Activated naive CD8-positive, alpha-beta T cell treated with anti-CD3 and anti-CD28 coated beads, Interleukin-2, amount 10 ng/mL, durations not matched to agents 7 days and 5 days (primary cell): ENCODE results near the gene LBHD1. TPM values are rescaled to one million over a fixed set of nuclear protein-coding genes. Genes with fewer than 3 reads are reported as not detected.

Source experiments
- ATAC-seq: fragments of 150-1000 bp; cut with Tn5 transposase; one replicate; pipeline ENCODE4 v1.10.0; 2021; ENCODE audit warnings: low read depth, moderate library complexity
- POLR2A ChIA-PET: fragments of 350-600 bp; sonication (Branson Sonifier 250); formaldehyde crosslinking; loops from one replicate; lab custom pipeline; 2021; ENCODE audit warnings: antibody characterized with exemption; lab: Charles Lee
- DNase-seq: peaks from one replicate; pipeline ENCODE4 v3.0.0; 2021
- H3K27ac Mint-ChIP-seq: one replicate; pipeline ENCODE4 v1.8.0; 2022; ENCODE audit warnings: mild to moderate bottlenecking, mixed read lengths
- H3K27me3 Mint-ChIP-seq: one replicate; pipeline ENCODE4 v1.8.0; 2022; ENCODE audit warnings: mild to moderate bottlenecking, moderate library complexity, mixed read lengths
- H3K36me3 Mint-ChIP-seq: one replicate; pipeline ENCODE4 v1.8.0; 2021; ENCODE audit warnings: mild to moderate bottlenecking, mixed read lengths
- H3K4me1 Mint-ChIP-seq: one replicate; pipeline ENCODE4 v1.8.0; 2021; ENCODE audit warnings: mixed read lengths
- H3K4me3 Mint-ChIP-seq: one replicate; pipeline ENCODE4 v1.8.0; 2022; ENCODE audit warnings: mild to moderate bottlenecking, moderate library complexity, mixed read lengths
- H3K9me3 Mint-ChIP-seq: one replicate; pipeline ENCODE4 v1.8.0; 2021; ENCODE audit warnings: mixed read lengths
- total RNA-seq, 2 experiments: library from RNA; stranded (reverse); gene quantifications; one replicate each; pipeline ENCODE4 v1.2.3, GENCODE V29; 2021

LBHD1 gene
- total RNA-seq, 2 experiments from 2014 or later, result 23.5 to 23.6 TPM

GRCh38 chr11:62648185-62648966 is 23.7 kb downstream of the LBHD1 start:
- ATAC-seq (no peak), DNase-seq (no peak)
- POLR2A ChIA-PET, result interaction anchor here (0.6 to 5.5 kb wide), 10 partner anchors 11 to 193 kb away, joined by 3 to 40 read pairs (median 4); partner anchors contain the start of genes B3GAT3, C11orf98, CSKMT and HNRNPUL2
- H3K27ac Mint-ChIP-seq, result no peak overlapping the region
- H3K4me3 Mint-ChIP-seq, result no peak overlapping the region
- H3K9me3 Mint-ChIP-seq, result no peaks in the 10 kb centered on the region
- H3K36me3 Mint-ChIP-seq, result peaks cover 8% of the 10 kb centered on the region
- H3K27me3 Mint-ChIP-seq, result no peaks in the 10 kb centered on the region
- H3K4me1 Mint-ChIP-seq, result peaks cover 26% of the 10 kb centered on the region

DNA sequence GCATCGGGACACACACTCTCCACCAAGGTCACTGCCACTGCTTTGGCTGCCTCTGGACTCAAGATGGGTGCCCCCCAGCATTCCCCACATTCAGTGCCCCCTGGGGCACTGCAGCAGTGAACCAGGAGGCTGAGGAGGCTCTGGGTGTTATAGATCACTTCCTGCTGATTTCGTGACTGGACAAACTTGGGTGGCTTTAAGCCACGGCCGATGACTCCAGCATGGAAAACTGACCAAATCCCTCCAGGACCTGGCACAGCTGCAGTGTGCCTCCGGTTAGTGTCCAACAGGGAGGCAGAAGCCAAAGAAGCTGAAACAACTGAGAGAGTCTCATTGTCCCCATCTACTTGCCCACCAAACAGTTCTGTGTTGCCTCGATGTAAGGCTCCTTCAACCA is 24.5 kb downstream of the LBHD1 start:
- DNase-seq (no peak), ATAC-seq (no peak)
- H3K27me3 Mint-ChIP-seq, result no peaks in the 10 kb centered on the region
- no peak overlapping the region for H3K4me3 Mint-ChIP-seq
- peaks cover 8% of the 10 kb centered on the region for H3K36me3 Mint-ChIP-seq
- no peaks in the 10 kb centered on the region for H3K9me3 Mint-ChIP-seq
- peaks cover 25% of the 10 kb centered on the region for H3K4me1 Mint-ChIP-seq
- POLR2A ChIA-PET, result interaction anchor here (0.9 to 5.5 kb wide), 8 partner anchors 10 to 194 kb away, joined by 3 to 40 read pairs (median 8); partner anchors contain the start of genes B3GAT3, C11orf98, CSKMT and HNRNPUL2
- no peak overlapping the region for H3K27ac Mint-ChIP-seq

- Mint-ChIP-seq H3K9me3 (no peaks in the 10 kb centered on the region), H3K27ac (peak overlapping the region; percentile 96), H3K27me3 (no peaks in the 10 kb centered on the region), H3K4me1 (peaks cover 24% of the 10 kb centered on the region), H3K4me3 (peak overlapping the region; percentile 99), H3K36me3 (peaks cover 8% of the 10 kb centered on the region)
- ATAC-seq, result no peak
- POLR2A ChIA-PET, result interaction anchor here (0.6 to 7.3 kb wide), 17 partner anchors 10 to 194 kb away, joined by 3 to 76 read pairs (median 13); partner anchors contain the start of genes B3GAT3, C11orf98, CSKMT and EEF1G
- no peak for DNase-seq
Measured at GRCh38 chr11:62646825-62647608, 25.1 kb downstream of the LBHD1 start.

DNA sequence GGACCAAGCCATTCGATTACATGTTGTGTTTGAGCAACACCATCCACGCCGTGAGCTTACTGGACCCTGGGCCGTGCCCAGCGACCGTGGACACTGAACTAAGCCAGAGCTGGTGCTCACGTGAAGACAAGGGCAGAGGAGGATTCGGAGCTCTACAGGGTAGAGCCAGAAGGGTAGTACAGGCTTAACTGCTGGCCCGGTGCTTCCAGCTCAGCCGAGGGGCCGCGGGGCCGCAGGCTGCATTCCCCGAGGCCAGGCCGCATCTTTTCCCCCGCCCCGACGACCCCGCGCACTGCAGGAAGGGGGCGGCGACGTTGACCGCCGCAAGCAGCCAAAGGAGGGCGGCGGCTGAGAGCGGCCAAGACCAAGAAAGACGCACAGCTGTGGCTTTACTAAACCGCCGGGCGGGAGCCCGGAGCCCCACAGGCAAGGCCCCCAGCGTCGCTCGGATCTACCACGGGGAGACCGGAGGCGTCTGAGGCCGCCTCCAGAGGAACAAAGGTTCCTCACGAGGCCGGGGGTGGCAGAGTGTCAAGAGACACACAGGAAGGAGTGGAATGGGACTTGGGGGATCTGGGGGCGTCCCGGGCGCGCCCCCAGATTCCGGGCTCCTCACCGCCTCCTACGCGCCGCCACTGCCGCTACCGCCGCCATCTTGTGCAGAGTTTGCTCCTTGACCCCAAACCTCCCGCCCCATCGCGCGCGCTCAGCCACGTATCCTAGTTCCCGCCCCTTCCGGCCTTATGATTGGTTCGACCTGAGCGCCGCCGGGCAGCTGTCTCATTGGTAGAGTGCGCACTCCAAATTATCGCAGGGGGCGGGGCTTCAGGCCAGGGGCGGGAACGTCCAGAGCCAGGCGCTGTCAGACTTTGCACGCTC is 25.9 kb downstream of the LBHD1 start, which contains the start of gene GANAB:
Gene GANAB, minus strand, starts transcription at position 668 of the 879 bp plus-strand sequence. Its CDS starts 14 bp downstream, at position 654.
- Mint-ChIP-seq H3K9me3 (no peaks in the 10 kb centered on the region), H3K4me1 (peaks cover 24% of the 10 kb centered on the region), H3K27ac (peak within 1 kb of the TSS; percentile 96), H3K36me3 (peaks cover 8% of the 10 kb centered on the region), H3K4me3 (peak within 1 kb of the TSS; percentile 99), H3K27me3 (no peaks in the 10 kb centered on the region)
- ATAC-seq, result peak; percentile 98
- POLR2A ChIA-PET, result interaction anchor here (0.6 to 7.3 kb wide), 19 partner anchors 9 to 195 kb away, joined by 3 to 76 read pairs (median 7); partner anchors contain the start of genes B3GAT3, C11orf98, CSKMT and EEF1G
- DNase-seq, result peak; percentile 96

DNA sequence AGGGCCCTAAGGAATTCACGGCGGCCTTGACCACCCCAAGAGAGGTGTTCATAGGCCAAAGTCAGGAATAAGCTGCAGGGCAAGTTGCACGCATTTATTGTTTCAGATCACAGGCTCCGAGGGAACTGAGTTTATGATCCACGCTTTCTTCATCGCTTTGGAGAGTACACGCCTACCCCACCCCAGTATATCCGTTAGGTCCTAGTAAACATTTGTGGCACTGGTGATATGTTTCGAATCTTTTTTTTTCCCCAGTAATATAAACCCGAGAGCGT is 26.5 kb downstream of the LBHD1 start:
- no peak for ATAC-seq
- Mint-ChIP-seq H3K4me1 (peaks cover 29% of the 10 kb centered on the region), H3K4me3 (peak overlapping the region; percentile 99), H3K27ac (peak overlapping the region; percentile 96), H3K27me3 (no peaks in the 10 kb centered on the region), H3K9me3 (no peaks in the 10 kb centered on the region), H3K36me3 (peaks cover 7% of the 10 kb centered on the region)
- DNase-seq, result no peak
- POLR2A ChIA-PET, result interaction anchor here (0.7 to 7.3 kb wide), 16 partner anchors 8 to 195 kb away, joined by 3 to 76 read pairs (median 10); partner anchors contain the start of genes B3GAT3, C11orf98, CSKMT and EEF1G

- POLR2A ChIA-PET, result interaction anchor here (0.7 to 7.3 kb wide), 6 partner anchors 9 to 109 kb away, joined by 3 to 76 read pairs (median 10); partner anchors contain the start of genes B3GAT3, C11orf98, CSKMT and INTS5
- no peak overlapping the region for H3K27ac Mint-ChIP-seq
- DNase-seq (no peak), ATAC-seq (no peak)
- H3K36me3 Mint-ChIP-seq, result peaks cover 15% of the 10 kb centered on the region
- H3K9me3 Mint-ChIP-seq, result no peaks in the 10 kb centered on the region
- H3K4me1 Mint-ChIP-seq, result peaks cover 38% of the 10 kb centered on the region
- no peaks in the 10 kb centered on the region for H3K27me3 Mint-ChIP-seq
- H3K4me3 Mint-ChIP-seq, result peak overlapping the region; percentile 39
Measured at GRCh38 chr11:62644220-62644619, 27.8 kb downstream of the LBHD1 start.

DNA sequence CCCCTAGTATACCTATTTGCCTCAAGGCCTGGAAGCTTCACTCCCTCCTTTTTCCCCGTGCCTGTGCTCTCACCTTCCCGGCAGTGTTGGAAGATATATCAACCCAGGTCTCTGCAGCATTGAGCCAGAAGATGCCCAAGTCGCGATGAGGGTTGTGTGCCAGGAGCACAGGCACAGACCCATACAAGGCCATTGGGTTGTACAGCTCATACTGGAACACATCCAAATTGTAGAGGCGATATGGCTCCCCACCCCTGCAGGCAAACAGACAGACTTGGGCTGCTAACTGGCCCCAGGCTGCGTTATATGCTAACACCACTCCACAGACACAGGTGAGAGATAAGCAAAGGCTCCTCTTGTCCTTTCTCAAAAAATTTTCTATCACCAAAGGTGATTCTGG is 39.6 kb downstream of the LBHD1 start:
- POLR2A ChIA-PET, result interaction anchor here (1.0 to 1.6 kb wide), 3 partner anchors 8 to 13 kb away, joined by 3 to 5 read pairs (median 4); no protein-coding TSS in a partner anchor
- H3K4me1 Mint-ChIP-seq, result peaks cover 15% of the 10 kb centered on the region
- no peak for ATAC-seq
- no peak for DNase-seq
- H3K27me3 Mint-ChIP-seq, result no peaks in the 10 kb centered on the region
- H3K27ac Mint-ChIP-seq, result no peak overlapping the region
- no peaks in the 10 kb centered on the region for H3K9me3 Mint-ChIP-seq
- H3K4me3 Mint-ChIP-seq, result no peak overlapping the region
- H3K36me3 Mint-ChIP-seq, result peaks cover 54% of the 10 kb centered on the region

DNA sequence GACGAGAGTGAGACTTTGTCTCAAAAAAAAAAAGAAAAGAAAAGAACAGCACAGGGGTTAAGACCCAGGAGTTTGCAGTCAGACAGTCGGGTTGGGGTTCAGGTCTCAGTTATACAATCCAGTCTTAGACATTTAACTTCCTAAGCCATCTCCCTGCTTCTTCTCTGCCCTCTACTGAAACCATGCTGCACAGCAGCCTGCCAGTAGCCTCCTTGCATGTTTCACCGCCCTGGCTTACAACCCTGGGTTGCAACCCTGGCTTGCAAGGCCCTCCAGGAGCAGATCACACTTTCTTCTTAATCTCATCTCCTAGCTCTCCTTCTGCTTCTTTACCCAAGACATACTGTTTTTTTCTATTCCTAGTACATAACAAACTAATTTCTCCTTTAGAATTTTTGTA is 44.4 kb downstream of the LBHD1 start:
- Mint-ChIP-seq H3K9me3 (no peaks in the 10 kb centered on the region), H3K4me1 (peaks cover 4% of the 10 kb centered on the region), H3K4me3 (no peak overlapping the region), H3K27ac (peak overlapping the region; percentile 66), H3K27me3 (no peaks in the 10 kb centered on the region), H3K36me3 (peaks cover 31% of the 10 kb centered on the region)
- POLR2A ChIA-PET, result interaction anchor here (1.3 kb wide), 1 partner anchor 37 kb away, joined by 3 read pairs; the partner anchor contains the start of genes C11orf98 and CSKMT
- ATAC-seq (peak; percentile 40), DNase-seq (no peak)

DNA sequence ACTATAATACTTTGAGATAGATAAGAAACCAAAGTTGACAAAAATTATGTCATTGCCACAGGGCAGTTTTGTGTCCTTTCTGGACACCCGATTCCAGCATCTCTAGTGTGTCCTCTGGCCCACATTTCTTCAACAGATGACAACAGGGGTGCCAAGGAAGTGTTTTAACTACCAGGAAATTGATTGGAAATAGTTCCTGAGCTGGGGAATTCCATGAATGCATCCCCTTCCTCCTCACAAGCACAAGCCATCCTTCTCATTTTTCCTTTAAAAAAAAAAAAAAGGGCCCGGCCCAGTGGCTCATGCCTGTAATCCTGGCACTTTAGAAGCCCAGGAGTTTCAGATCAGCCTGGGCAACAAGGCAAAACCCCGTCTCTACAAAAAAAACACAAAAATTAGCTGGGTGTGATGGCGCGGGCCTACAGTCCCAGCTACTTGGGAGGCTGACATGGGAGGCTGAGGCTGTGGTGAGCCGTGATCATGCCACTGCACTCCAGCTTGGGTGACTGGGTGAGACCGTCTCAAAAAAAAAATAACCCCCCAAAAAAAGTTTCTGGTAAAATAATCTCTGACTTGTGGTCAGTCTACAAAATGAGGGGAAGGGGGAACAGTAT is 49.5 kb downstream of the LBHD1 start:
- Mint-ChIP-seq H3K4me1 (peaks cover 24% of the 10 kb centered on the region), H3K9me3 (no peaks in the 10 kb centered on the region), H3K27ac (peak overlapping the region; percentile 91), H3K4me3 (peak overlapping the region; percentile 76), H3K36me3 (peaks cover 18% of the 10 kb centered on the region), H3K27me3 (no peaks in the 10 kb centered on the region)
- DNase-seq (no peak), ATAC-seq (no peak)
- POLR2A ChIA-PET, result interaction anchor here (0.7 to 5.8 kb wide), 25 partner anchors 9 to 259 kb away, joined by 3 to 48 read pairs (median 7); partner anchors contain the start of genes C11orf98, CSKMT, EEF1G and EML3

DNA sequence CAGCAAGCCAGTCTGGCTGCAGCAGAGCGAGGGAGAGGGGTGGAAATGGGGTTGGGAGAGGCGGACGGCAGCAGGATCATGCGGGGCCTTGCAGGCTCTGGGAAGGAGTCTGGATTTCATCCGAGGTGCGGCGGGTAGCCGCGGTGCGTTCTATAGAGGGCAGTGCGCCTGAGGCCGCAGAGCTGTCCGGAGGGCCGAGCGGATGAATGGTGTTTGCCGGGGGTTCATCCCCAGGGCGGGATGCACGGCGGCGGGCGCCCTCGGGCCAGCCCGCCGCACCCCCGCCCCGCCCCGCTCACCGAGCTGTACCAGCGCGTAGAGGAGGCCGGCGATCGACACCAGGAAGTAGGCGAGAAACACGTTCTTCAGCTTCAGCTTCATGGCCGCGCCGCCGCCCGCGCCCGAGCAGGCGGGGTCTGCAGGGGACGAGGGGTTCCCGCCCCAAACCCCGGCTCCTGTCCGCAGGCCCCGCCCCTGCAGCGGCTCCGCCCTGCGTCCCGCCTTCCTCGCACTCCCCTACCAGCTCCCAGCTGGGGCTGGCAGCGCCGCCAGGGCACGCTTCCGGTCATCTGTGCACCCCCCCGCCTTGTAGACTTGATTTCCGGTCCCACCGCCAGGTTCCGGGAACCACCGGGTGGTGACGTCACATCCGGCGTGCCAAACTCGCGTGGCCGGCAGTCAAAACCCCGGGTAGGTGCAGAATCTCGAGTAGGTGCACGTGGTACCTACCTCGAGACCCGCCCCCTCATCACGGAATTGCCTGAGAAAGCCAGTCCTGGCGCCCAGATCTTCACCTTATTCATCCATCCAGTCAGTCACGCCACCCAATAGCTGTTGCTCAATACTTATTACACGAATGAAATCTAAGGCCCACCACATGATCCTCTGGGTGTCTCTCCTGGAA is 50.2 kb downstream of the LBHD1 start, which contains the start of gene B3GAT3:
Gene B3GAT3, minus strand, starts transcription at position 420 of the 904 bp plus-strand sequence. Its CDS starts 39 bp downstream, at position 381.
- Mint-ChIP-seq H3K4me1 (peaks cover 24% of the 10 kb centered on the region), H3K27ac (peak within 1 kb of the TSS; percentile 99), H3K4me3 (peak within 1 kb of the TSS; percentile 93), H3K27me3 (no peaks in the 10 kb centered on the region), H3K36me3 (peaks cover 21% of the 10 kb centered on the region), H3K9me3 (no peaks in the 10 kb centered on the region)
- POLR2A ChIA-PET, result interaction anchor here (0.6 to 5.8 kb wide), 29 partner anchors 10 to 259 kb away, joined by 3 to 48 read pairs (median 5); partner anchors contain the start of genes C11orf98, CSKMT, EEF1G and EML3
- ATAC-seq (peak; percentile 87), DNase-seq (peak; percentile 94)
